Mammary epithelial cell (primary cell): ENCODE data around the gene PLBD2.

Experiments
- EZH2 ChIP-seq: IDR thresholded peaks from 2 replicates; pipeline ENCODE4 v1.6.1; 2012; ENCODE audit warnings: low read length, inconsistent platforms, borderline replicate concordance
- TF ChIP-seq, protein P1 (sequence below), 2 donors: IDR thresholded peaks in 1 of 2; conservative IDR thresholded peaks in 1 of 2; 2 replicates each; pipeline ENCODE4 v1.5.1; 2011 to 2012; ENCODE audit warnings: inconsistent platforms in 2 of 2, low read length in 2 of 2, mild to moderate bottlenecking in 2 of 2, control low read depth in 1 of 2, low read depth in 1 of 2; ENCODE audit not compliant: insufficient read depth in 1 of 2; ENCODE audit errors: extremely low read depth in 1 of 2

DNA sequence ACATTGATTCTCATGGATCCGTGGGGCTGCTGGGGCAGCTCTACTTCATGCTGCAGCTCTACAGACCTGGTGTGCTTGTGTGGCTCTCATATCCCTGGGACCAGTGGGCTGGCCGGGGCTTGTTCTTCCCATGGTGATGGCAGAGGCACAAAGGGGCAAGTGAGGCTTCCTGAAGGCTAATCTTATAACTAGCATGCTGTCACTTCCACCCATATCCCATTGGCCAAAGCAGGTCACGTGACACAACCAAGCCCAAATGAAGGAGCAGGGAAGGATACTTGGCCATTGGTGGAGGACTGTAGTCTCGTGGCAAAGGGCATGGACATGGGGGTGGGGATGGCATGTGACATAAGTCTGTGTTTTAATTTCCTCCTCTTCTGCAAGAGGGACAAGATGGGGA, 9.9 kb downstream of the PLBD2 start:
- TF ChIP-seq, protein P1, sequence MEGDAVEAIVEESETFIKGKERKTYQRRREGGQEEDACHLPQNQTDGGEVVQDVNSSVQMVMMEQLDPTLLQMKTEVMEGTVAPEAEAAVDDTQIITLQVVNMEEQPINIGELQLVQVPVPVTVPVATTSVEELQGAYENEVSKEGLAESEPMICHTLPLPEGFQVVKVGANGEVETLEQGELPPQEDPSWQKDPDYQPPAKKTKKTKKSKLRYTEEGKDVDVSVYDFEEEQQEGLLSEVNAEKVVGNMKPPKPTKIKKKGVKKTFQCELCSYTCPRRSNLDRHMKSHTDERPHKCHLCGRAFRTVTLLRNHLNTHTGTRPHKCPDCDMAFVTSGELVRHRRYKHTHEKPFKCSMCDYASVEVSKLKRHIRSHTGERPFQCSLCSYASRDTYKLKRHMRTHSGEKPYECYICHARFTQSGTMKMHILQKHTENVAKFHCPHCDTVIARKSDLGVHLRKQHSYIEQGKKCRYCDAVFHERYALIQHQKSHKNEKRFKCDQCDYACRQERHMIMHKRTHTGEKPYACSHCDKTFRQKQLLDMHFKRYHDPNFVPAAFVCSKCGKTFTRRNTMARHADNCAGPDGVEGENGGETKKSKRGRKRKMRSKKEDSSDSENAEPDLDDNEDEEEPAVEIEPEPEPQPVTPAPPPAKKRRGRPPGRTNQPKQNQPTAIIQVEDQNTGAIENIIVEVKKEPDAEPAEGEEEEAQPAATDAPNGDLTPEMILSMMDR (conservative IDR thresholded peaks at IDR 0.05 in 1 of 2, IDR thresholded peaks at IDR 0.05 in 1 of 2; ENCODE audit: extremely low read depth in 1 of 2, insufficient read depth in 1 of 2, low read depth in 1 of 2, low read length in 2 of 2), result no peak
- no peak for TF ChIP-seq EZH2
